HG03060 (cell line): Measurements from ENCODE around the gene TDRD9.

Source experiments
- ATAC-seq: cut with Tn5 transposase; IDR thresholded peaks from one replicate; pipeline ENCODE4 v1.9.1; 2021; ENCODE audit warnings: low read depth, moderate number of reproducible peaks; ENCODE audit not compliant: unreplicated experiment

Gene TDRD9

GRCh38 chr14:104098272-104099095 lies 170.2 kb downstream of the TDRD9 start:
- no peak for ATAC-seq

GRCh38 chr14:104099096-104100041 lies 171.1 kb downstream of the TDRD9 start:
- no peak for ATAC-seq

- ATAC-seq, result no peak
Measured at GRCh38 chr14:104100171-104101085, 172.2 kb downstream of the TDRD9 start.

GRCh38 chr14:104101086-104101621 lies 172.9 kb downstream of the TDRD9 start:
- no peak for ATAC-seq

GRCh38 chr14:104101651-104102281 lies 173.5 kb downstream of the TDRD9 start:
- no peak for ATAC-seq
